ENCODE results near the gene TMIGD1.

The TMIGD1 gene

GRCh38 chr17:30296499-30297080 lies 37.3 kb downstream of the TMIGD1 start:
- no peak overlapping the region for H2AFZ ChIP-seq (ENCODE audit: low read length)
- H3K4me1 ChIP-seq (ENCODE audit: low read length) = peaks cover 17% of the 10 kb centered on the region
- H3K9me3 ChIP-seq (replicated peaks; ENCODE audit: insufficient read depth, low read length) = no peaks in the 10 kb centered on the region
- no peak overlapping the region for H3K27ac ChIP-seq (ENCODE audit: low read length)
- H3K36me3 ChIP-seq (replicated peaks; ENCODE audit: insufficient read depth, low read length) = no peaks in the 10 kb centered on the region
- TF ChIP-seq CTCF (IDR thresholded peaks at IDR 0.05; ENCODE audit: low read length) = no peak
- no peak for TF ChIP-seq EZH2 (optimal IDR thresholded peaks at IDR 0.05; ENCODE audit: low read depth, low read length)
- TF ChIP-seq EZH2phosphoT487 (IDR thresholded peaks at IDR 0.05; ENCODE audit: low read length) = no peak
- H3K79me2 ChIP-seq (ENCODE audit: low read length) = peaks cover 1% of the 10 kb centered on the region
- DNase-seq = no peak
- no peak overlapping the region for H3K4me3 ChIP-seq (ENCODE audit: low read length)
- H4K20me1 ChIP-seq (ENCODE audit: insufficient read depth, low read length) = no peaks in the 10 kb centered on the region
- no peaks in the 10 kb centered on the region for H3K9me2 ChIP-seq (replicated peaks; ENCODE audit: insufficient read depth, low read length)
- H3K9ac ChIP-seq (ENCODE audit: low read length) = no peak overlapping the region
- peaks cover 13% of the 10 kb centered on the region for H3F3A ChIP-seq (ENCODE audit: insufficient read depth, low read length)
- no peak overlapping the region for H3K4me2 ChIP-seq (ENCODE audit: low read depth, low read length)
- H3K27me3 ChIP-seq (replicated peaks; ENCODE audit: insufficient read depth, low read length) = no peaks in the 10 kb centered on the region; the same call in 1 of the 2 replicates

DNA sequence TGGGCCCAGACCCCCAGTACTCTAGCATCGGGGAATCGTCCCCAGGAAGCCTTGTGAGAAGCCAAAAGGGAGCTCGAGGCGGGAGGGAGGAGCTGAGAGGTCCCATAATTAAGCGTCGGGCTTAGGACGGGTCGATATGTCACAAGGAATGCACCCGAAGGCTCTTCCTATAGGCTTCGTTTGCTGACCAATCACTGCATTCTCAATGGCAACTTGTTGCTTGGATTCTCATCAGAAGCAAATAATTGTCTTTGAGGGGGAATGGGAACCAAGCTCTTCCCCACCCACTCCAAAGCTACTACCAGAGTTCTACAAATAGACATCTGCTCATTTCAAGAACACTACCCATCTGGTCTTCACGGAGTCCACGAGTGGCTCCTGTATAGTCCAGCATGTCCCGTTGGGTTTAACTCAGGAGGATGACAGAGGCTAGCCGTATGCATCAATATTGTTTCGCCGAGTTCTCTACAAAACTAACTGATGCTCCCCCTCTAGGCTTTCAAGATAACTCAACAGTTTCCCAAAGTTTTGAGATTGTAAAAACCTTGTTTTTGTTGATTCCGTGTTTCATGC lies 41.5 kb downstream of the TMIGD1 start:
- H3K4me1 ChIP-seq (ENCODE audit: low read length) = peaks cover 15% of the 10 kb centered on the region
- H4K20me1 ChIP-seq (ENCODE audit: insufficient read depth, low read length) = peaks cover 3% of the 10 kb centered on the region; the same call in 1 of the 2 replicates
- H3K79me2 ChIP-seq (ENCODE audit: low read length) = peaks cover 27% of the 10 kb centered on the region
- H3K9me2 ChIP-seq (replicated peaks; ENCODE audit: insufficient read depth, low read length) = no peaks in the 10 kb centered on the region
- no peak overlapping the region for H3K27ac ChIP-seq (ENCODE audit: low read length)
- peaks cover 13% of the 10 kb centered on the region for H3F3A ChIP-seq (ENCODE audit: insufficient read depth, low read length)
- peak overlapping the region; percentile 79 for H3K9ac ChIP-seq (ENCODE audit: low read length)
- no peaks in the 10 kb centered on the region for H3K9me3 ChIP-seq (replicated peaks; ENCODE audit: insufficient read depth, low read length)
- H3K4me3 ChIP-seq (ENCODE audit: low read length) = peak overlapping the region; percentile 91
- 0 out of 2 replicates have a peak, but pooled peaks cover 4% of the 10 kb centered on the region for H3K36me3 ChIP-seq (replicated peaks; ENCODE audit: insufficient read depth, low read length)
- peak overlapping the region; percentile 97 for H2AFZ ChIP-seq (ENCODE audit: low read length)
- TF ChIP-seq EZH2phosphoT487 (IDR thresholded peaks at IDR 0.05; ENCODE audit: low read length) (no peak), CTCF (IDR thresholded peaks at IDR 0.05; ENCODE audit: low read length) (no peak)
- no peak for DNase-seq
- no peaks in the 10 kb centered on the region; the same call in 1 of the 2 replicates for H3K27me3 ChIP-seq (replicated peaks; ENCODE audit: insufficient read depth, low read length)
- H3K4me2 ChIP-seq (ENCODE audit: low read depth, low read length) = peak overlapping the region; percentile 94

GRCh38 chr17:30291543-30292285 lies 42.1 kb downstream of the TMIGD1 start, which contains the start of gene BLMH:
Gene BLMH, minus strand, starts transcription at chr17:30291944. Its CDS starts 125 bp downstream, at chr17:30291819.
- H3K36me3 ChIP-seq (replicated peaks; ENCODE audit: insufficient read depth, low read length) = peaks cover 11% of the 10 kb centered on the region; the same call in 1 of the 2 replicates
- H3K4me1 ChIP-seq (ENCODE audit: low read length) = peaks cover 15% of the 10 kb centered on the region
- H3K9me2 ChIP-seq (replicated peaks; ENCODE audit: insufficient read depth, low read length) = no peaks in the 10 kb centered on the region
- H3K79me2 ChIP-seq (ENCODE audit: low read length) = peaks cover 27% of the 10 kb centered on the region
- H3K9ac ChIP-seq (ENCODE audit: low read length) = peak within 1 kb of the TSS; percentile 86
- TF ChIP-seq EZH2 (optimal IDR thresholded peaks at IDR 0.05; ENCODE audit: low read depth, low read length) = no peak
- TF ChIP-seq CTCF (IDR thresholded peaks at IDR 0.05; ENCODE audit: low read length) = no peak
- TF ChIP-seq EZH2phosphoT487 (IDR thresholded peaks at IDR 0.05; ENCODE audit: low read length) = no peak
- DNase-seq = peak; percentile 80
- peak within 1 kb of the TSS; percentile 94 for H3K4me2 ChIP-seq (ENCODE audit: low read depth, low read length)
- peaks cover 3% of the 10 kb centered on the region; the same call in 1 of the 2 replicates for H4K20me1 ChIP-seq (ENCODE audit: insufficient read depth, low read length)
- H3K4me3 ChIP-seq (ENCODE audit: low read length) = peak within 1 kb of the TSS; percentile 91
- H3K27me3 ChIP-seq (replicated peaks; ENCODE audit: insufficient read depth, low read length) = no peaks in the 10 kb centered on the region; the same call in 1 of the 2 replicates
- peaks cover 13% of the 10 kb centered on the region for H3F3A ChIP-seq (ENCODE audit: insufficient read depth, low read length)
- peak within 1 kb of the TSS; percentile 97 for H2AFZ ChIP-seq (ENCODE audit: low read length)
- H3K9me3 ChIP-seq (replicated peaks; ENCODE audit: insufficient read depth, low read length) = no peaks in the 10 kb centered on the region
- H3K27ac ChIP-seq (ENCODE audit: low read length) = peak within 1 kb of the TSS; percentile 30; the same call in 1 of the 2 replicates
